ENCODE measurements around the gene AXL.

- TF ChIP-seq POLR2A (IDR thresholded peaks at IDR 0.05) (no peak), CTCF (IDR thresholded peaks at IDR 0.05 in 8 of 11, conservative IDR thresholded peaks at IDR 0.05 in 3 of 11) (no peak)
Observed at GRCh38 chr19:41218249-41218614, 791 bp upstream of the AXL start.
